ENCODE data around the gene ACP4. TPM values are rescaled to one million over a fixed set of nuclear protein-coding genes. Genes with fewer than 3 reads are reported as not detected.

ACP4 gene
- total RNA-seq, 4 donors from 2014 or later = not detected

DNA sequence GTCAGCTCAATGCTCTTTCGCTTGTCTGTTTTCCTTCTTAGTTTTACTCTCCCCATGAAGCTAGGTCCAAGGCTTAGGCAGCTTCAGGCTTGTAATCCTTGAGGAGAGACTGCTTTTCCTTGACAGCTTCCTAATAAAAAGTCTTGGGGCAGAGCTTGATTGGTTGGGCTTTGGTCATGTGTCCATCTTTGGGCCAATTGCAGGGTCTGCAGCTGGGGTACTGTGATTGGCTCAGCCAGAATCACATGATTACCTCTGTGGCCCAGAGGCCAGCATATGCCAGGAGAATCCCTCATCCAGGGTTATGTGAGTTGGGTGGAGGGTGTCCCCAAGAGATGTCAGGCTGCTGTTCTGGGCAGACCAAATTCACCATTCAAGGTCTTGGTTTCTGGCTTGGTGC is 25.2 kb downstream of the ACP4 start:
- TF ChIP-seq, protein P1, sequence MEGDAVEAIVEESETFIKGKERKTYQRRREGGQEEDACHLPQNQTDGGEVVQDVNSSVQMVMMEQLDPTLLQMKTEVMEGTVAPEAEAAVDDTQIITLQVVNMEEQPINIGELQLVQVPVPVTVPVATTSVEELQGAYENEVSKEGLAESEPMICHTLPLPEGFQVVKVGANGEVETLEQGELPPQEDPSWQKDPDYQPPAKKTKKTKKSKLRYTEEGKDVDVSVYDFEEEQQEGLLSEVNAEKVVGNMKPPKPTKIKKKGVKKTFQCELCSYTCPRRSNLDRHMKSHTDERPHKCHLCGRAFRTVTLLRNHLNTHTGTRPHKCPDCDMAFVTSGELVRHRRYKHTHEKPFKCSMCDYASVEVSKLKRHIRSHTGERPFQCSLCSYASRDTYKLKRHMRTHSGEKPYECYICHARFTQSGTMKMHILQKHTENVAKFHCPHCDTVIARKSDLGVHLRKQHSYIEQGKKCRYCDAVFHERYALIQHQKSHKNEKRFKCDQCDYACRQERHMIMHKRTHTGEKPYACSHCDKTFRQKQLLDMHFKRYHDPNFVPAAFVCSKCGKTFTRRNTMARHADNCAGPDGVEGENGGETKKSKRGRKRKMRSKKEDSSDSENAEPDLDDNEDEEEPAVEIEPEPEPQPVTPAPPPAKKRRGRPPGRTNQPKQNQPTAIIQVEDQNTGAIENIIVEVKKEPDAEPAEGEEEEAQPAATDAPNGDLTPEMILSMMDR (IDR thresholded peaks at IDR 0.05; ENCODE audit: low read depth) = no peak

DNA sequence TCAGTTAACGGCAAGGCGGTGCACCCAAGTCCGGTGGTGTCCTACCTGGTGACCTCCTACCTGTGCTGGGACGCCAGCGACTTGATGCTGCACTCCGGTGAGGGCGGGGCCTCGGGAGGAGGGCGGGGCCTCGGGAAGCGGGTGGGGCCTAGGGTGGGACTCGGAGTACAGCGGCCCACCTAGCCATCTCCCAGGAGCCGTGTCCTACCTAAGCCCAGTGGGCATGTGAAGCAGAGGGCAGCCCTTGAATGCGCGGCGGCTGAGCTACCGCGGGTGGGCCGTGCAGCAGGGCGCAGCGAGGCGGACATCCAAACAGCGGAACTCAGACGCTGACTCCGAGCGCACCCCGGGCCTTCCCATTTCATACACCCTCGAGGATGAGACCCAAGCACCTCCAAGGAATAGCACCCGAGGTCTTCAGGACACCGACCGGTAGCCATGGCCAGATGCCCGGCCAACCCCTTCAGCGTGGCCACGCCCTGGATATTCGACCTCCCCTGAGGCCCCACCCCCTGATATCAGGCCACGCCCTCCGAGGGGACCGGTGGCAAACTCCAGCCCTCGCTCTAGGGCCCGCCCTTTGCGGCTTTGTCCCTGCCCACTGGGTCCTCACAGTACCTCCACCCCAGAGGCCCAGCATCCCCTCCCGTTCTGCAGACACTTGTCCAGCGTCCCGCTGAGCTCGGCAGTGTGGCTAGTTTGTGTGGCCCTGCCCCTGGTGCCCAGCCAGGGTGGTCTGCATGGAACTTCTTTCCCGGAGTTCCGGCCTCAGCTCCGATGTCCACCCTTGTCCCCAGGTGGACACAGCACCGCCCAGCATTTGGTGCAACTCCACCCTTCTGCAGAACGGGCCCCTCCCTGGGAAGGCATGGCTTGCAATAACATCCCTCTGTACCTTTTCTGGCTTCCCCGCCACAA is 28.0 kb downstream of the ACP4 start:
- TF ChIP-seq, protein P1 (IDR thresholded peaks at IDR 0.05; ENCODE audit: low read depth) = no peak

DNA sequence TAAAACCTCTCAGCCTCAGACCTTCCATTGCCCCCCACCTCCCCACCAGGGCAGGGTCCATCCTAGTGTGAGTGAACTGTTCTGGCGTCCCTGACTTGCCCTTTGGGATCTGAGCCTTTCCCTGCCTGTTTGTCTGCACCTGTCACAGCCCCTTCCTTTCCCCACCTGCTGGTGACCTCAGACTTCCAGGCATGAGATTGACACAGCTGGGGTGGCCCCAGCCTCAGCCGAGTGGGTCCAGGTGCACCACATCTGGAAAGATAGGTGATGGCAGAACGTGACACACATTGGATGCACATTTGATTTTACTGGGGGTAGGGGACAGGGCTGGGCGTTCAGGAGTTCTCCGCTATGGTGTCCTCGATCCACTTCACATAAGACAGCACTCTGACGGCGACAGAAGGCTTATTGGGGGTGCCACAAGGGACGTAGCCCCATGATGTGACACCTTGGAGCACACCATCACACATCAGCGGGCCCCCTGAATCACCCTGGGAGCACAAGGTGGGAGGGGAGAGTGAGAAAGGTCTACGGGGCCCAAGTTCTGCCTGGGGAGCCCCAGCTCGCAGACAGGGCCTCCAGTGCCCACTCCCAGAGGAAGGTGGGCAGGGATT is 28.8 kb downstream of the ACP4 start:
- TF ChIP-seq, protein P1 (IDR thresholded peaks at IDR 0.05; ENCODE audit: low read depth) = no peak

DNA sequence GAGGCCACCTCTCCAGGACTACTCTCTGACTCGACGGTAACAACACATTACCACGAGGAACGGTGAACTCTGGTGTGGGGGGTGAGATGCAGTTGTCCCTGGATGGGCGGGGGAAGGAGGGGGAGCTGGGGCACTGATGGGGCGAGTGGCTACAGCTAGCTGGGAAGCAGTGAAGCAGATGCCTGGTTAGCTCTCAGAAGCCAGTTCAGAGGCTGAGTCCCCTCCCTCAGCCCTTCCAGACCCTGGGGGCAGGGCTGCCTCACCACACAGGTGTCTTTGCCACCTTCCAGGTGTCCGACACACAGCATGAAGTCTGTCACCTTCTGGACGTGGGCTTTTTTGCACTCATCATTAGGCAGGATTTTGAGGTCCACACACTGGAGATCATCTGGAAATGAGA is 29.4 kb downstream of the ACP4 start:
- TF ChIP-seq, protein P1 (IDR thresholded peaks at IDR 0.05; ENCODE audit: low read depth) = no peak

DNA sequence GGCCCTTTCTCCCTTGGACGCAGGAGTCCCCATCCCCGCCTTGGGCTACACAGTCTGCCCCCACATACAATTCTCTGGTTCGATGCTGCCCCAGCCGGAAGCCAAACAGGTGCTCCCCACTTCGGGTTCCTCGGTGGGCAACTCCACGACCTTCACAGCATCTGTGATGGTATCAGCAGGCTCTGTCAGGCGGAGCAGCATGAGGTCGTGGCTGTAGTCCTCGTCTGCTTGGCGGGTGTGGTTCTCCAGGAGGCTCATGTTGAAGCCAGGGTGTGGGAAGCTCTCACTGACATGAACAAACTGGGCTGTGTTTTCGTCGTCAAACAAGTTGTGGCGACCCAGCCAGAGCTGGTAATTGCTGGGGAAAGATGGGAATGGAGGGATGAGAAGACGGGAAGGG is 29.9 kb downstream of the ACP4 start:
- TF ChIP-seq, protein P1 (IDR thresholded peaks at IDR 0.05; ENCODE audit: low read depth) = no peak

DNA sequence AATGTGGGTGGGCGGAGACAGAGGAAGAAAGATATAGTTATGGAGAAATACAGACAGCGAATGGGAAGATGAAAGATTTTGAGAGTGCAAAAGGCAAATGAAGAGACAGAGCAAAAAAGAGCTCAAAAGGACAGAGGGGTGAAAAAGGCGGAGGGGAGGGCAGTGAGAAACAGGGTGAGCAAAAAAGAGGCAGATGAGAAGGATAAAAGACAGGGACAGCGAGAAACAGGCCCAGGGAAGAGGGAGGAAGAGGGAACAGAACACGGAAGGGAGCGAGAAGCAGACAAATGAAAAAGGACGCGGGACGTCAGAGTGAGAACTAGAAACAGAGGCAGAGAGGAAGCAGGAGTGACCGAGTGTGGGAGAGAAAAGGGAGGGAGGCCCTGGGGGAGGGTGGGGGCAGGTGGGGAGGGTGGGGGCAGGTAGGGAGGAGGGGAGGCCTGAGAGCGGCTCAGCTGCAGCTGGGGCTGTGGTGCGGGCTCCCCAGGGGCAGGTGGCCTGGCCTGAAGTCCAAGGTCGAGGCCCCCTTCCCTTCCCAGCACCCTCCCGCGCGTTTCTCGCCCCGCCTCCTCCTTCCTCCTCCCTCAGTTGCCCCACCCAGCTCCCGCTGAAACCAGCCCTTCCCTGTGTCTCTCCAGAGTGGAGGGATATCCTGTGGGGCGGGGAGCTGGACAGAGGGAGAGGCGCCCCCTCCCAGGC is 30.5 kb downstream of the ACP4 start:
- TF ChIP-seq, protein P1 (IDR thresholded peaks at IDR 0.05; ENCODE audit: low read depth) = no peak

DNA sequence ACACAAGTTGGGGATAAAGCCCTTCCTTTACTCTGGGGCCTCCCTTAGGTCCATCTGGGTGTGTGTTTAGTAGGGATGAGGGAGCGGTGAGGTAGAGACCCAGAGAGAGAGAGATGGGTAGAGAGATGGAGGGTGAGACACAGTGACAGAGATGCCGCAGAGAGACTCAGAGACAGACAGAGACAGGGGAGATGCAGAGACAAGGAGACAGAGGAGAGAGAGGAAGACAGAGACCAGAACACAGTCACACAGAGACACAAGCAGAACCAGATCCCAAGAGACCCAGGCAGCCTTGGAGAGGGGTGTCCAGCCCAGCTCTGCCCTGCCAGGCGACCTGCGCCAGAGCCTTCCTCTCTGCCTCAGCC is 31.0 kb downstream of the ACP4 start:
- TF ChIP-seq, protein P1 (IDR thresholded peaks at IDR 0.05; ENCODE audit: low read depth) = no peak
